GM18951 (cell line): ENCODE results near the gene EREG.

Experiments
- POLR2A ChIP-seq: IDR thresholded peaks from 4 replicates; pipeline ENCODE4 v1.6.1; 2011; ENCODE audit warnings: mild to moderate bottlenecking; ENCODE audit not compliant: insufficient read length, insufficient read depth; ENCODE audit errors: extremely low read depth
- in situ Hi-C: fragments of 300-500 bp; cut with MboI; formaldehyde crosslinking; loops from one replicate; pipeline ENCODE4 v1.12.0; 2022; ENCODE audit warnings: low sequenced_read_pairs, mixed read lengths, inconsistent platforms; ENCODE audit not compliant: unreplicated experiment

Gene EREG

DNA sequence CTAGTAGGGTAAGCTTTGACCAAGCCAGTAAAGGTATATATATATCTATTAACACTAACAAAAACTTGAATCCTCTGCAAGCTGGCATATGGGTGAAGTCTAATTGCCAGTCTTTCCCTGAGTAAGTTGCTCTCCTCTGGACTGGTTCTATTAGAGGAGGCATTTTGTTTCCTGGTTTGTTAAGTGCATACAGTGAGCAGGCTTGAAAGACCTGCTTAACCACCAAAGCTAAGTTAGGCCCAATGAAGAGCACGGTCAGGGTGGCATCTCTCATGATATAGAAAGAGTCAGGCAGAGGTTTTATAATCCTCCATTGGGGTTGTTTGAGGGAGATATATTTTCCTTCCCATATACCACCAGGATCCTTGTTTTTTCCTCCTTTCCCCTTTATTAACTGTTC, 70.4 kb downstream of the EREG start:
- in situ Hi-C loops = no loop called here
- TF ChIP-seq POLR2A = no peak

DNA sequence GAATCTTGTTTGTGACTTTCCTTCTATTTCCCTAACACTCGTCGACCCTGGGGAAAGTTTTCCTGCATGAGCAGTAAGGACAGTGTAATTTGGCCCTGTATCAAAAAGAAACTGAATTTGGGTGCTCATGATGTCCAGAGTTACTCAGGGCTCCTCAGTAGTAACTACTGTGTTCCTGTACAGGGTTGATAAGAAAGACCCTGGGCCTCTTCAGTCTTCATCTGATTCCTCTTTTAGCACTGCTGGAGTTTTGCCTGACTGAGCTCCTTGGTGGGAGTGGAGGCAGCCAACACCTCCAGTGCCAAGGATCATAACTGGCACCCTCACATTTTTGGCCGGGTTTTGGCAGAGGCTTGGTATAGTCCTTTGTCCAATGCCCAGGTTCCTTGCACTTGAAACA, 72.9 kb downstream of the EREG start:
- in situ Hi-C loops = no loop called here
- TF ChIP-seq POLR2A = no peak
